GM12865 (cell line): ENCODE results near the gene PTPRN2.

Experiments used
- DNase-seq: peaks from one replicate; pipeline ENCODE4 v3.0.0; 2010; ENCODE audit warnings: low read depth
- H3K4me3 ChIP-seq: 2 replicates; pipeline ENCODE4 v1.5.1; 2011; ENCODE audit warnings: mild to moderate bottlenecking, low read depth, low read length, control low read depth
- TF ChIP-seq, protein P1 (sequence below): IDR thresholded peaks from 2 replicates; pipeline ENCODE4 v1.5.1; 2011; ENCODE audit warnings: low read length, control low read depth, low read depth, inconsistent platforms; ENCODE audit not compliant: insufficient read depth; ENCODE audit errors: missing control alignments

The PTPRN2 gene

GRCh38 chr7:158529181-158530096, 58.2 kb downstream of the PTPRN2 start:
- no peak for DNase-seq
- H3K4me3 ChIP-seq, result no peak overlapping the region
- TF ChIP-seq, protein P1, sequence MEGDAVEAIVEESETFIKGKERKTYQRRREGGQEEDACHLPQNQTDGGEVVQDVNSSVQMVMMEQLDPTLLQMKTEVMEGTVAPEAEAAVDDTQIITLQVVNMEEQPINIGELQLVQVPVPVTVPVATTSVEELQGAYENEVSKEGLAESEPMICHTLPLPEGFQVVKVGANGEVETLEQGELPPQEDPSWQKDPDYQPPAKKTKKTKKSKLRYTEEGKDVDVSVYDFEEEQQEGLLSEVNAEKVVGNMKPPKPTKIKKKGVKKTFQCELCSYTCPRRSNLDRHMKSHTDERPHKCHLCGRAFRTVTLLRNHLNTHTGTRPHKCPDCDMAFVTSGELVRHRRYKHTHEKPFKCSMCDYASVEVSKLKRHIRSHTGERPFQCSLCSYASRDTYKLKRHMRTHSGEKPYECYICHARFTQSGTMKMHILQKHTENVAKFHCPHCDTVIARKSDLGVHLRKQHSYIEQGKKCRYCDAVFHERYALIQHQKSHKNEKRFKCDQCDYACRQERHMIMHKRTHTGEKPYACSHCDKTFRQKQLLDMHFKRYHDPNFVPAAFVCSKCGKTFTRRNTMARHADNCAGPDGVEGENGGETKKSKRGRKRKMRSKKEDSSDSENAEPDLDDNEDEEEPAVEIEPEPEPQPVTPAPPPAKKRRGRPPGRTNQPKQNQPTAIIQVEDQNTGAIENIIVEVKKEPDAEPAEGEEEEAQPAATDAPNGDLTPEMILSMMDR, result no peak

DNA sequence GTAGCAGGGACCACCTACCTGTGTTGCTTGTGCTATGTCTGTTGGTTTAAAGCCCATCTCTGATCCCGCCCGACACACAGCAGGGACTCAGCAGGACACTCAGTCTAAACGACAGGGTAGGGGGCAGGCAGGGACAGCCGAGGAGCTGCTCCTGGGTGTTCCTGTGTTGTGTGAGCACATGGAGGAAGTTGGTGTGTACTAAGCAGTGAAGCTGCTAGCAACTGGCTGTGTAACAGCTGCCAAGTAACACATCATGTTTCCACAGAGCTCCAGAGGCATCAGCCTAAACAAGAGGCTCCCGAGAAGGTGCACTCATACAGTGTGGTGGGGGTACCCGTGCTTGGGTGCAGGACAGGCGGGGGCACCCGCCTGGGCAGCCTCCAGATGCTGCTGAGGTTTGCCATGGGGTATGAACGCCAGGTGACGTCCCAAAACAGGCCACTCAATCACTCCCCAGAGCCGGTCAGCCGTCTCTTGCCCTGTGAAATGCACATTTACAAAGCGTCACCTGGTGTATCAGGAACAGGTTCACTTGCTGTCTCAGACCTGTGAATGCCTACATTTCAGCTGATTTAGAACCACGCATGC, 59.6 kb downstream of the PTPRN2 start:
- no peak overlapping the region for H3K4me3 ChIP-seq
- TF ChIP-seq, protein P1, result no peak
- DNase-seq, result no peak

- DNase-seq, result no peak
- TF ChIP-seq, protein P1, result no peak
- no peak overlapping the region for H3K4me3 ChIP-seq
Observed at GRCh38 chr7:158527495-158527894, 60.1 kb downstream of the PTPRN2 start.

GRCh38 chr7:158527038-158527437, 60.6 kb downstream of the PTPRN2 start:
- H3K4me3 ChIP-seq, result no peak overlapping the region
- TF ChIP-seq, protein P1, result no peak
- DNase-seq, result no peak

- DNase-seq, result no peak
- no peak overlapping the region for H3K4me3 ChIP-seq
- TF ChIP-seq, protein P1, result no peak
Observed at GRCh38 chr7:158526531-158526930, 61.1 kb downstream of the PTPRN2 start.

DNA sequence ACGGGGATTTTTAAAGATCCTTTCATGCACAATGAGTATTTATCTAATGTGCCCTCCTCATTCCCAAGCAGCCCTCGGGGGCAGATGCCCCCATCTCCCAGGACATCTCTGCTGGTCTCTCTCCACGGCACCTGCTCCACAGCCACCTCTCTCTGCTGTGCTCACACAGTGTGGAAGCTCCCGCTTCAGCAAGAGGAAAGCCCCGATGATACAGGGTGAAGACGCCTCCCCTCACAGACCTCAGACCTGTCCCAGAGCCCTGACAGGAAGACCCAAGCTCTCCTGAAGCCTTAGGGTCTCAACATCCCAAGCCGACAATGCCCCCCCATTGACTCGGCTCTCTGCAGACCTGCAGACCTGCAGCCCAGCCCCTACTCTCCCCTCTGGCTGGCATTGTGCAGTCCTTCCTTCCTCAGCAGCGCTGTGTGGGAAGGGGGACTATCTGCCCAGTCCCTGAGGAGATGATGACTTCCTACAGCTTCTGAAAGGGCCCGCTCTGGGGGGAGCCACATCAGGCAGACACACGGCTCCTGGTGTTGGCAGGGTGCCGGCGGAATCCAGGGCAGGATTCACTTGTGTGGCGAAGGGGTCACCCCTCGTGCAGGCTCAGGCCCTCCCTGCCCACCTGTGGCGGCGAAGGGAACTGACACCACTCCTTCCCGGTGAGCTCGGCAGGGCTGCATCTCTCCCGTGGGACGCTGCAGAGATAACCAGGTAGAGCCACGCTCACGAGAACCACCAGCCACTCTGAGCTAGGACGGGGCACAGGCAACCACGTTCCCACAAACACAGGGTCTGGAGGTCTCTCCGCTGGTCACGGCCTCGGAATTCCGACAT, 61.8 kb downstream of the PTPRN2 start:
- DNase-seq, result no peak
- H3K4me3 ChIP-seq, result no peak overlapping the region
- TF ChIP-seq, protein P1, result no peak
